GM12878 (cell line): ENCODE measurements around the gene OR9Q1.

Experiments used
- BHLHE40 ChIP-seq, 2 experiments: fragments of 450-650 bp in 1 of 2; IDR thresholded peaks; 2 replicates each; pipeline ENCODE4 v1.6.1; 2011 to 2017; ENCODE audit warnings: low read depth in 2 of 2, borderline replicate concordance in 1 of 2, improper control_type of control experiment in 1 of 2, low read length in 1 of 2, mild to moderate bottlenecking in 1 of 2
- EGR1 ChIP-seq, 2 experiments: IDR thresholded peaks; 1 replicate in 1 of 2; 2 replicates in 1 of 2; pipeline ENCODE4 v1.6.1; 2011 to 2012; ENCODE audit warnings: low read depth in 2 of 2, low read length in 2 of 2, borderline replicate concordance in 1 of 2, mild to moderate bottlenecking in 1 of 2, moderate library complexity in 1 of 2
- EP300 ChIP-seq, 2 experiments: fragments of 150-350 bp in 1 of 2; IDR thresholded peaks; 2 replicates each; pipeline ENCODE4 v1.6.1; 2011 to 2012; ENCODE audit warnings: low read depth in 2 of 2, low read length in 2 of 2, borderline replicate concordance in 1 of 2, improper control_type of control experiment in 1 of 2, inconsistent platforms in 1 of 2; ENCODE audit not compliant: control insufficient read depth in 1 of 2
- EZH2 ChIP-seq: IDR thresholded peaks from 2 replicates; pipeline ENCODE4 v1.6.1; 2012; ENCODE audit warnings: low read depth, mild to moderate bottlenecking, control low read depth, inconsistent platforms, low read length, borderline replicate concordance; ENCODE audit not compliant: control insufficient read depth
- KDM1A ChIP-seq: fragments of 200-600 bp; sonication (generic); IDR thresholded peaks from 2 replicates; pipeline ENCODE4 v1.6.1; 2016; ENCODE audit warnings: borderline replicate concordance
- NFIC ChIP-seq: IDR thresholded peaks from 2 replicates; pipeline ENCODE4 v1.6.1; 2012; ENCODE audit warnings: low read depth, mild to moderate bottlenecking, inconsistent platforms, low read length, moderate library complexity
- NR2F1 ChIP-seq: fragments of 450-650 bp; conservative IDR thresholded peaks from 2 replicates; pipeline ENCODE4 v1.6.1; 2017; ENCODE audit warnings: mild to moderate bottlenecking
- POLR2A ChIP-seq: IDR thresholded peaks from 2 replicates; pipeline ENCODE4 v1.6.1; 2011; ENCODE audit warnings: low read depth, mild to moderate bottlenecking, low read length
- POLR2AphosphoS5 ChIP-seq: IDR thresholded peaks from 2 replicates; pipeline ENCODE4 v1.6.1; 2011; ENCODE audit warnings: mild to moderate bottlenecking, low read length, inconsistent platforms
- RAD21 ChIP-seq: IDR thresholded peaks from 2 replicates; pipeline ENCODE4 v1.6.1; 2011; ENCODE audit warnings: mild to moderate bottlenecking, low read depth, low read length, moderate library complexity; ENCODE audit not compliant: insufficient read depth
- REST ChIP-seq: IDR thresholded peaks from 2 replicates; pipeline ENCODE4 v1.6.1; 2012; ENCODE audit warnings: mild to moderate bottlenecking, low read depth, low read length
- SRF ChIP-seq, 2 experiments: IDR thresholded peaks; 2 replicates each; pipeline ENCODE4 v1.6.1; 2011; ENCODE audit warnings: low read depth in 2 of 2, low read length in 2 of 2, mild to moderate bottlenecking in 1 of 2, moderate library complexity in 1 of 2
- TBL1XR1 ChIP-seq: IDR thresholded peaks from 2 replicates; pipeline ENCODE4 v1.6.1; 2012; ENCODE audit warnings: low read depth, low read length, improper control_type of control experiment
- TF ChIP-seq, protein P1 (sequence below), 3 experiments: IDR thresholded peaks in 2 of 3; conservative IDR thresholded peaks in 1 of 3; 2 replicates each; pipeline ENCODE4 v1.5.1; 2011; ENCODE audit warnings: low read depth in 3 of 3, low read length in 3 of 3, mild to moderate bottlenecking in 3 of 3, control low read depth in 2 of 3, moderate library complexity in 2 of 3, inconsistent platforms in 1 of 3, mixed read lengths in 1 of 3; ENCODE audit not compliant: control insufficient read depth in 2 of 3, insufficient read depth in 1 of 3; ENCODE audit errors: extremely low read depth in 1 of 3

- TF ChIP-seq, protein P1, sequence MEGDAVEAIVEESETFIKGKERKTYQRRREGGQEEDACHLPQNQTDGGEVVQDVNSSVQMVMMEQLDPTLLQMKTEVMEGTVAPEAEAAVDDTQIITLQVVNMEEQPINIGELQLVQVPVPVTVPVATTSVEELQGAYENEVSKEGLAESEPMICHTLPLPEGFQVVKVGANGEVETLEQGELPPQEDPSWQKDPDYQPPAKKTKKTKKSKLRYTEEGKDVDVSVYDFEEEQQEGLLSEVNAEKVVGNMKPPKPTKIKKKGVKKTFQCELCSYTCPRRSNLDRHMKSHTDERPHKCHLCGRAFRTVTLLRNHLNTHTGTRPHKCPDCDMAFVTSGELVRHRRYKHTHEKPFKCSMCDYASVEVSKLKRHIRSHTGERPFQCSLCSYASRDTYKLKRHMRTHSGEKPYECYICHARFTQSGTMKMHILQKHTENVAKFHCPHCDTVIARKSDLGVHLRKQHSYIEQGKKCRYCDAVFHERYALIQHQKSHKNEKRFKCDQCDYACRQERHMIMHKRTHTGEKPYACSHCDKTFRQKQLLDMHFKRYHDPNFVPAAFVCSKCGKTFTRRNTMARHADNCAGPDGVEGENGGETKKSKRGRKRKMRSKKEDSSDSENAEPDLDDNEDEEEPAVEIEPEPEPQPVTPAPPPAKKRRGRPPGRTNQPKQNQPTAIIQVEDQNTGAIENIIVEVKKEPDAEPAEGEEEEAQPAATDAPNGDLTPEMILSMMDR (IDR thresholded peaks at IDR 0.05 in 2 of 3, conservative IDR thresholded peaks at IDR 0.05 in 1 of 3; ENCODE audit: control insufficient read depth in 2 of 3, extremely low read depth in 1 of 3, insufficient read depth in 1 of 3, low read depth in 3 of 3, low read length in 3 of 3), result no peak
- no peak for TF ChIP-seq KDM1A
- TF ChIP-seq SRF (IDR thresholded peaks at IDR 0.05; ENCODE audit: low read depth in 2 of 2, low read length in 2 of 2), result no peak
- TF ChIP-seq POLR2AphosphoS5, result no peak
- no peak for TF ChIP-seq RAD21
- TF ChIP-seq TBL1XR1, result no peak
- TF ChIP-seq EP300 (IDR thresholded peaks at IDR 0.05; ENCODE audit: borderline replicate concordance in 1 of 2, control insufficient read depth in 1 of 2, low read depth in 2 of 2, low read length in 2 of 2), result no peak
- no peak for TF ChIP-seq POLR2A
- no peak for TF ChIP-seq BHLHE40 (IDR thresholded peaks at IDR 0.05; ENCODE audit: borderline replicate concordance in 1 of 2, low read depth in 2 of 2, low read length in 1 of 2)
- no peak for TF ChIP-seq REST
- TF ChIP-seq EGR1 (IDR thresholded peaks at IDR 0.05; ENCODE audit: borderline replicate concordance in 1 of 2, low read depth in 2 of 2, low read length in 2 of 2), result no peak
- no peak for TF ChIP-seq NR2F1
- no peak for TF ChIP-seq EZH2
- TF ChIP-seq NFIC, result no peak
These were observed 42.1 kb upstream of the OR9Q1 start for GRCh38 chr11:57981536-57981935.
